ENCODE results near the gene MARK4.
A peak's percentile ranks its signal among the peaks of the same experiment; 100 is the strongest.
"Not testable (repeated sequence)": the region's sequence is repeated elsewhere in the genome, so short reads cannot be mapped to it uniquely, and the experiment has no call there.

MARK4 gene

DNA sequence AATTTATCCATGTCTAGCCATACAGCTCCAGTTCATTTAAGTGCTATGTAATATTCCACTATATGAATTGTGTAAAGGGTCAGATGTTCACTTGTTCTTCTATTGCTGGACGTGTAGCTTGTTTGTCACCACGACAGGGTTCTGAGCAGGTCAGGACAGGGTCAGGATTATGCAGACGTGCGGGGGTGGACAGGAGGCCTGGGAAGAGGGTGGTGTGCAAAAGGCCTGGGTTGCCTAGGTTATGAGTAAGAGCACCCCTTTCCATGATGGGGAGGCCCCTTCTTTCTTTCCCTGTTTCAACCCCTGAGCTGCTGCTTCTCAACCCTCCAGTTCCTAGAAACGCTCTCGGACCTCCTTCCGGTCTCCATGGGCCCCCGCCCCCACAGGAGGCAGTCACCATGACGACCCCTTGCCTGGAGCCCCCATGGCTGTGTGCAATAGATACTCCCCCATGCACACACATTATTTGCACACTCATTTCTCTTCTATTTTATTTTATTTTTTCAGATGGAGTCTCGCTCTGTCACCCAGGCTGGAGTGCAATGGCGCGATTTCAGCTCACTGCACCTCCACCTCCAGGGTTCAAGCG, 7.8 kb upstream of the MARK4 start:
- H3K4me3 ChIP-seq (ENCODE audit: low read depth, low read length): no peak overlapping the region

DNA sequence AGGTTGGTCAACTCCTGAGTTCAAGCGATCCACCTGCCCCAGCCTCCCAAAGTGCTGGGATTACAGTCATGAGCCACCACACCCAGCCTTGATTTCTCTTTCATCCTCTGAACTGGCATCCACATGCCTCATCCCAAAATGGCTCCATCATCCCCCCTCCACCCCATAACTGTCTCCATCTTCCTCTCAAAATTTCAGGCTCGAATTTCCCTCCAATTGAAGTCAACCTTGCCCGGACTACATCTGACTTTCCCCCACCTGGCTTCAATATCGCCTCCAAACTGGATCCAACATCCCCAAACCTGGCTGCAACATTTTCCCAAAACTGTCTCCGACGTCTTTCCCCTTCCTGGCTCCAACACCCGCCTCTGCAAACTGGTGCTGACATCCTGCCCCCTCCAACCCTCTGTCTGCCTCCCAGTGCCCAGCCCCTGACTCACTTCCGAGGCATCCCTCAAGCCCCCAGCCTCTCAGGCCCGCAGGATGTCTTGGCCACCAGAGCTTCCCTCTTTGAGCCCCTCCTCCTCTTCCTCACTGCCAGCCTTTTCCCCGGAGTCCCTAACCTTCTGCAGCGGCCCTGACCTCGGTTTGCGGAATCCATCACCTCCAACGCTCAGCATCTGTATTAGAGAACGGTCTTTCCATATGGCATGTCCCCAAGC, 6.8 kb upstream of the MARK4 start:
- no peak overlapping the region for H3K4me3 ChIP-seq (ENCODE audit: low read depth, low read length)

DNA sequence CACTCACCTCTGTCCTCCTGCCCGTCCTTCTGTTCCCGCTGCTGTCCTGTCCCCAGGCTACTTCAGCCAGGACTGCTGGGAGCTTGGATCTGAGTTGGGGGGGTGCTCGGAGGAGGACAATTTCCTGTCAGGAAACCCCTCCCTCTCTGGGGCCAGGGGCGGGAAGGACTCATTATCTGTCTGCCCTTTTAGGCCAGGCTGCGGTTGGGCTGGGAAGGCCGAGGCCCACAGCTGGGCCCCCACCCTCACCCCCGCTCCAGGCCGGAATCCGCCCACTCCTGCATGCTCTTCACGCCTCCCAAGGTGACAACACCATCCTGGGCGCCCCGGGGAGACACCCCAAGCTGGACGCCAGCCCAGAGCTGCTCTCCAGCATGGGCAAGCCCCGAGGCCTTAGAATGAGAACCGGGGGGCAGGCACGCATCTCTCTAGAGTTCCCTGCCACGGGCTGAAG, 5.7 kb upstream of the MARK4 start, which contains the start of gene EXOC3L2:
TSS of gene EXOC3L2 (minus strand) at position 74 of the 454 bp plus-strand sequence. CDS start 6,362 bp downstream, outside the sequence.
- no peak within 1 kb of the TSS for H3K4me3 ChIP-seq (ENCODE audit: low read depth, low read length)

DNA sequence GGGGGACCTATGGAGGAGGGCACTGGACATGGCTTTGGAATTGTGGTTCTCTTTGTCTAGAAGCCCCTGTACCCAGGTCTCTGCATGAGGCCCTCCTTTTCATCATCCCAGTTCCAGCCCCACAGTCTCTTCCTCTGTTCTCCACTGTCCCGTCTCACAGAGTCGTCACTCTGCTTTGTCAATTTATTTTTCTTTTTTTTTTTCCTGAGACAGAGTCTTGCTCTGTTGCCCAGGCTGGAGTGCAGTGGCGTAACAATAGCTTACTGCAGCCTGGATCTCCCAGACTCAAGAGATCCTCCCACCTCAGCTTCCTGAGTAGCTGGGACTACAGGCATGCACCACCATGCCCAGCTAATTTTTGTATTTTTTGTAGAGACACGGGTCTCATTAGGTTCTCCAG, 5.2 kb upstream of the MARK4 start:
- H3K4me3 ChIP-seq (ENCODE audit: low read depth, low read length): no peak overlapping the region

DNA sequence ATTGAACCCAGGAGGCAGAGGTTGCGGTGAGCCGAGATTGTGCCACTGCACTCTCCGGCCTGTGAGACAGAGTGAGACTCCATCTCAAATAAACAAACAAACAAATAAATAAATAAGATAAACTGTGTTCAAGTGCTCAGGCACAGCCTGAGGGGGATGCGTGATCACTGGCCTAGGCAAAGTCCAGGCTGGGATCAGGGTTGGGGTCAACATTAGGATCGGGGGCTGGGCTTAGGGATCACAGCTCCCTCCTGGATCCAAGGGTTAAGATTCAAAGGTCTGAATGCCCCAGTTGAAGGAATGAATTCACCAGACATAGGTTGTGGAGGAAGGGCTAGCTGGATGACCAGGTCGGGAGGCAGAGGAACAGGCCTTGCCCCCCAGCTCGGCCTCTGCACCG, 3.9 kb upstream of the MARK4 start:
- no peak overlapping the region for H3K4me3 ChIP-seq (ENCODE audit: low read depth, low read length)

DNA sequence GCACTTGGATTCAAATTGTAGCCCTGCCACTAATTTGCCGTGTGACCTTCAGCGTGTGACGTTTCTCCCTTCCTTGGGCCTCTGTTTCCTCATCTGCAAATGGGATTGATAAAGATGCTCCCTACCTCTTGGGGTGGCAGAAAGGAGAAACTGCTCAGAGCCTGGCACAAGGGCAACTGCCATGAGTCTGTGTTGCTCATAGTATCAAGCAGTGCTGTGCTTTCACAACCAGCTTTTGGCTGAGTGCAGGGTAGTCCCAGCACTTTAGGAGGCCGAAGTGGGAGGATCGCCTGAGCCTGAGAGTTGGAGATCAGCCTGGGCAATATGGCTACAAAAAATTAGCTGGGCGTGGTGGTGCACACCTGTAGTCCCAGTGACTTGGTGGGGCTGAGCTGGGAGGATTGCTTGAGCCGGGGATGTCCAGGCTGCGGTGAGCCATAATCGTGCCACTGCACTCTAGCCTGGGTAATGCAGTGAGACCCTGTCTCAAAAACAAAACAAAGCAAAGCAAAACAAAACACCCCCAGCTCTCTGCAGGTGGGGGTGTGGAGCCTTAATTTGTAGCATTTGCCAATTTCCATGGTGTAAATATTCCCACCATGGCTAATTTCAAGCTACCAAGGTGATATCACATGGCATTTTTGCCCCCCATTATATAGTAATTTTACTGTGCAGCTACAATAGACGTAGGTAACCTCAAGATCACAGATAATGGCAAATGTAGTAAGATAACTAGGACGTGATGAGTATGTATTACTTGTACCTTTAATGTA, 1.6 kb upstream of the MARK4 start:
- H3K4me3 ChIP-seq (ENCODE audit: low read depth, low read length): no peak overlapping the region

DNA sequence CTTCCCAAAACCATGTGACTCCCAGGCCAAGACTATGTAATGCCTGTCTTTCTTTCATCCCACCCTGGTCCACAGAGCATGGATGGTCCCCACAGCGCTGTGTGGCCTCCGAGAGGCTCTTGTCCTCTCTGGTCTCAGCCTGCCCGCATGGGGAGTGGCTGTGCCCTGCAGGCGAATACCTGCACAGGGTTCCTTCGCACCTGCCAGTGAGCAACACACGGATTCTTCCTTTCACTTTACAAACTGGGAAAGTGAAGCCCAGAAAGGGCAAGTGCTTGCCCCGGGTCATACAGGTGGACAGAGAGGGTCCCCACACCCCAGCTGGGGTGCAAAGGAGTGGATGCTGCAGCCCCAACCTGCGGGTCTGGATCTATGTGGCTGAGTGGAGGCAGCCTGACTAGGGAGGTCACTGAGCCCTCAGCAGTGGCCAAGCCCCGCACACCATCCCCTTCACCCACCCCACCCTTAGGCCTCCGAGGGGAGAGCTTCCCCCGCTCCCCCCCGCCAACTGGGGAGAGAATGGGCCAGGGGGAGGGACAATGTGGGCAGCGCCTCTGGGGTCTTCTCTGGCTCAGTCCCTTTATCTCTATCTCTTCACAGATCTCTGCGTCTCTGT, 747 bp upstream of the MARK4 start:
- H3K4me3 ChIP-seq (ENCODE audit: low read depth, low read length): peak overlapping the region; percentile 58

DNA sequence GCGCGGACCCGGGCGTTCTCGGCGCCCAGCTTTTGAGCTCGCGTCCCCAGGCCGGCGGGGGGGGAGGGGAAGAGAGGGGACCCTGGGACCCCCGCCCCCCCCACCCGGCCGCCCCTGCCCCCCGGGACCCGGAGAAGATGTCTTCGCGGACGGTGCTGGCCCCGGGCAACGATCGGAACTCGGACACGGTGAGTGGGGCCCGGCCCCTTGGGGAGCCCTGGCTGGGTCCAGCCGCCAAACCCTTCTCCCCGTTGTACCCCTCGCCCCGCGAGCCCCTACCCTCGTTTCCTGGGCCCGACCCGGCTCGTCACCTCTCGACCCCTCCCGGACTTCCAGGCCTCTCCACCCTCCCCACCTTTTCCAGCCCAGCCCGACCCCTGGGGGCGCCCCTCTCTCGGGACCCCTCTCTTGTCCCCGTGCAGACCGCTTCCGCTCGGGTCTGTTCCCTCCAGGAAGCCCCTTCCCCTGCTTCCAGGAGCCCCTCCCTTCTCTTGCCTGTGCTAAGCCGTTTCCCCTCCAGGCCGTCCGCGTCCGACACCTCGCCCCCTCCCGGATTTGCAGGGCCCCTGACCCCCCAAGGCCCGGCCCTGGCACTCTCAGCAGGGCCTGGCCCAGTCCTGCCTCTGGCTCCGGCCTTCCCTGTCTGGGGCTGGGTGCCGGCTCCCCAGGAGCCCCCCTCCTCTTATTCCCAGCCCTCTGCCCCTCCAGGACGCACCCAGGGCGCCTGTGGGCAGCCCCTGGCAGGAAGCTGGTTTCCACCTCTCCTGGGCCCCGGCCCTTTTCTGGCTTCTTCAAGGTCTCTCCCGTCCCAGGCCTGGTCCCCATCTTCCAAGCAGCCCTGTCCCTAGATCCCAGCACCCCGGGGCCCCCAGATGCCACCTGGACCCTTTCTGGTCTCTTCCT, 632 bp downstream of the MARK4 start:
- H3K4me3 ChIP-seq (ENCODE audit: low read depth, low read length): peak overlapping the region; percentile 67

DNA sequence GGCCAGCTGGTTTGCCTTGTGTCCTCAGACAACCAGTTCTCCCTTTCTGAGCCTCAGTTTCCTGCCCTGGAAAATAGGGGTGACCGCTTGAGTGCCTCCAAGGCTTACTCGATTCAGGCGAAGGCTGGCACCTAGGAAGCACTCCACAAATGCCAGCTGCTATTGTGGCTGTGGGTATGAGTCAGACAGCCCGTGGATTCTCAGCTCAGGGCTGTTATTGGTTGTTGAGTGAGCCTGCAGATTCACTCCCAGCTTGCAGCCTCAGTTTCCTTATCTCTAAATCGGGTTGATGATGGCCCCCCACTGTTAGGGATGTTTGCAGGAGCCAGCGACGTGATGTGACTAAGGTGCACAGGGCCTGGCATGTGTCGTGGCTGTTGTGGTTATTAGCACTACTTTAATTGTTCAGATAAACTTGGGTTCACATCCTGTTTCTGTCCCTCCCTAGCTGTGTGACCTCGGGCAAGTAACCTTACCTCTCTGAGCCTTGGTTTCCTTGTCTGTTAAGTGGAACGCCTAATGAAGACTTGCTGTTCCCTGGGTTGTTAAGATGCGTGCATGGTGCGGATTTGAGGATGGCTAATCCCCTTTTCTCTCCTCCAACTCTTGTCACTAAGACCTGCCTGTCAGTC, 2.4 kb downstream of the MARK4 start:
- H3K4me3 ChIP-seq (ENCODE audit: low read depth, low read length): no peak overlapping the region

DNA sequence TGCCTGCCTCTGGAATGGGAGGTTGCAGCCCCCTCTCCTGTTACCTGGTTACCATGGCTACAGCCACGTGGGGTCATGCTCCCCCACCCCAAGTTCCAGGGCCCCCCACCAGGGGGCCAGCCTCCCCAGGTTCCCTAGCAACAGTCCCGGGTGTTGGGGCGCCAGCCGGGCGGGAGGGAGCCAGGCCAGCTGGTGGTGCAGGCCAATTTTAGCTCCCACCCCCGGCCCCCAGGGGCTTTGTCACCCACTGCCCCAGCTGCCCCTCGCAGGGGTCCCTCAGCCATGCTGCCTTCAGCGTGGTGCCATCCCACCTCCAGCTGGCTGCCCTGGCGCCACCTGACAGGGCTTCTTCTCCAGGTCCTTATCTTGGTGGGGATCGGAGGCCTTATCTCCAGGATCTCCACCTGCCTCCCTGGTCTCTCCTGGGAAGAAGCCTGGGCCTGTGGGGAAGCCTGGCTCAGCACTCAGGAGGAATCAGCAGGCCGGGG, 3.0 kb downstream of the MARK4 start:
- no peak overlapping the region for H3K4me3 ChIP-seq (ENCODE audit: low read depth, low read length)

DNA sequence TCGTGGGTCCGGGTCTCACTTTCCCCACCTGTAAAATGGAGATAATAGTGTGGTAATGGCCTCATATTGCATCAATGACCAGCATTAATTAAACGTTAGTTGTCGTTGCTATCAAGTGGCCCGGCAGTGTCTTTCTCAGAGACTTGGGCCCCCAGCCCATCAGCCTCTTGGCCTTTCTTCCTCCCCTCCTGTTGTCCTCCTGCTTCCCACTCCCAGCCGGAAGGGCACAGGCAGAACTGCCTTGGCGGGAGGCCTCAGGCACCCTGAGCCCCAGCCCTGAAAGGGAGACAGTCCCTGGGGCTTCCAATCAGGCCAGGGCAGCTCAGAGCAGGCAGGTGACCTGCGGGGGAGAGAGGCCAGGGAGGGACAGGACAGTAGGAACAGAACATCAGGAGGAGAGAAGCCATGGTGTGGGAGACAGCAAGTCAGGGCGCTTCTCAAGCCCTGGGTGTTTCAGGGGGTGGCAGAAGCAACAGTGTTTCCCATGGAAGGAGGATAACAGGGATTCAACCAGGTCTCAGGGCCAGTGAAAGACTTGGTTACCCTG, 4.6 kb downstream of the MARK4 start:
- H3K4me3 ChIP-seq (ENCODE audit: low read depth, low read length): no peak overlapping the region

DNA sequence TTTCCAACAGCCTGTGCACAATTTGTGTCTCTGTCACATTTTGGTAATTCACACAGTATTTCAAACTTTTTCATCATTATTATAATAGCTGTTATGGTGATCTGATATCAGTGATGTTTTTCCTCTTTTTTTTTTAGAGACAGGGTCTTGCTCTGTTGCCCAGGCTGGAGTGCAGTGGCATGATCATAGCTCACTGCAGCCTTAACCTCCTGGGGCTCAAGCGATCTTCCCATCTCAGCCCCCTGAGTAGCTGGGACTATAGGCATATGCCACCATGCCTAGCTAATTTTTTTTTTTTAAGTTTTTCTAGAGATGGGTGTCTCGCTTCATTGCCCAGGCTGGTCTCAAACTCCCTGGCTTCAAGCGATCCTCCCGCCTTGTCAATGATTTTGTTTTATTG, 5.8 kb downstream of the MARK4 start:
- no peak overlapping the region for H3K4me3 ChIP-seq (ENCODE audit: low read depth, low read length)

DNA sequence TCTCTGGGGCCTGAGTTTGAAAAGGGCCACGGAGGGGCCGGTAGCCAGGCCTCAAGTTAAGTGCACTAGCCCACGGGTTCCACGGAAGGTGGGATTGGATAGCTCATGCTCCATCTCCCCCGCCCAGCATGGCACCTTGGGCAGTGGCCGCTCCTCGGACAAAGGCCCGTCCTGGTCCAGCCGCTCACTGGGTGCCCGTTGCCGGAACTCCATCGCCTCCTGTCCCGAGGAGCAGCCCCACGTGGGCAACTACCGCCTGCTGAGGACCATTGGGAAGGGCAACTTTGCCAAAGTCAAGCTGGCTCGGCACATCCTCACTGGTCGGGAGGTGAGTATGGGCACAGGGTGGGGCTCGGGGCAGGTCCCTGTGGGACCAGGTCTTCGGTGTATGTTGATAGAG, 7.8 kb downstream of the MARK4 start:
- no peak overlapping the region for H3K4me3 ChIP-seq (ENCODE audit: low read depth, low read length)

DNA sequence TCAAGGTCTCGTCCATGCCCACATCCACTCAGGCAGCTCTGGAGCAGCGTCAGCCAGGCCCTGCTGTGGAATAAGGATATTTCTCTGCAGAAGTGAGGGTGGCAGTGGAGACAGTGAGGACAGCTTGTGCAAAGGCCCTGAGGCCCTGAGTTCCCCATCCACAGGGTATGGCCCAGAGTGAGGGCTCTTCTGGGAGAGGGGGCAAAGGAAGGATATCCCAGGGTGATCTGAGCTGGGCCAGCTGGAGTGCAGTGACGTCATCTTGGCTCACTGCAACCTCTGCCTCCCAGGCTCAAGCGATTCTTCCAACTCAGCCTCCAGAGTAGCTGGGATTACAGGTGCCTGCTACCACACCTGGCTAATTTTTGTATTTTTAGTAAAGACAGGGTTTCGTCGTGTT, 11.5 kb downstream of the MARK4 start:
- no peak overlapping the region for H3K4me3 ChIP-seq (ENCODE audit: low read depth, low read length)

DNA sequence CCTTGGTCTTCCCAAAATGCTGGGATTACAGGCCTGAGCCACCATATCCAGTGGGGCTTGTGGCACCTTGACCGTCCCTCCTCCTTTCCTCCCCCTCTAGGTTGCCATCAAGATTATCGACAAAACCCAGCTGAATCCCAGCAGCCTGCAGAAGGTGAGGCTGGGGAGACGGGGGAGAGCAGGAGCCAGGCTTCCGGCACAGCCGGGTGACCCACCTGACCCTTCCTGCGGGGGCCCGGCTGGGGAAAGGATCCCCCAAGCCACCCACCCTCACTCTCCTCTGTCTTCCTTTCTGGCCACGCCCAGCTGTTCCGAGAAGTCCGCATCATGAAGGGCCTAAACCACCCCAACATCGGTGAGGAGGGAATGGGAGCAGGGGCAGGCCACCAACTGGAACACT, 11.9 kb downstream of the MARK4 start:
- H3K4me3 ChIP-seq (ENCODE audit: low read depth, low read length): no peak overlapping the region

DNA sequence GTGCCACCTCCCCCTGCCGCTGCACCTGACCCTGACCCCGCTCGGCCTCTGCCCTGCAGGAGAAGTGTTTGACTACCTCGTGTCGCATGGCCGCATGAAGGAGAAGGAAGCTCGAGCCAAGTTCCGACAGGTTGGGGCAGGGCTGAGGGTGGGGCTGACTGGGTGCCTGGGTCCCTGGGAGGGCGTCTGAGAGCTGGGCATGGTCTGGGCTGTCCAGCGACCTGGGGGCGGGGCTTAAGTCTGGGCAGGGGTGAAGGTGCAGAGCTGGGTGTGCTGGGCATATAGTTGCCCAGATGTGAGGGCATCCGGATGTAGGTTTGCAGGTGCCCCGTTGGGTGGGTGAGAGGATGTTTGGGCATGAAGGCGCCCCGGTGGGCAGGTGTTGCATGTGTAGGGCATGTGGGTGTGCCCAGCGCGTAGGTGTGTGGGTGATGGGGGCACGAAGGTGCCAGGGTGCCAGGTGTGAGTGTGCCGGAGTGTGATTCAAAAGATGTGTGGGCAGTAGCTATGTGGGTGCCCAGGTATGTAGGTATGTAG, 13.8 kb downstream of the MARK4 start:
- no peak overlapping the region for H3K4me3 ChIP-seq (ENCODE audit: low read depth, low read length)

DNA sequence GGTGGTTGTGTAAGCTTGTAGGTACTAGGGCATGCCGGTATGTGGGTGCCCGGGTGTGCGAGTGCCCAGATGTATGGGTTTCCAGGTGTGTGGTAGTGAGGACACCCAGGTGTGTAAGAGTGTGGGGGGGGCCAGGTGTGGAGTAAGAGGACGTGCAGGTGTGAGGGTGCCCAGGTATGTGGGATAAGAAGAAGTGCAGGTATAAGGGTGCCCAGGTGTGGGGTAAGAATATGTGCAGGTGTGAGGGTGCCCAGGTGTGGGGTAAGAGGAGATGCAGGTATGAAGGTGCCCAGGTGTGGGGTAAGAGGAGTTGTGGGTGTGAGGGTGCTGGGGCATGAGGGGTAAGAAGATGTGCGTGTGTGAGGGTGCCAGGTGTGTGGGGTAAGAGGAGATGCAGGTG, 14.3 kb downstream of the MARK4 start:
- H3K4me3 ChIP-seq (ENCODE audit: low read depth, low read length): no peak overlapping the region

DNA sequence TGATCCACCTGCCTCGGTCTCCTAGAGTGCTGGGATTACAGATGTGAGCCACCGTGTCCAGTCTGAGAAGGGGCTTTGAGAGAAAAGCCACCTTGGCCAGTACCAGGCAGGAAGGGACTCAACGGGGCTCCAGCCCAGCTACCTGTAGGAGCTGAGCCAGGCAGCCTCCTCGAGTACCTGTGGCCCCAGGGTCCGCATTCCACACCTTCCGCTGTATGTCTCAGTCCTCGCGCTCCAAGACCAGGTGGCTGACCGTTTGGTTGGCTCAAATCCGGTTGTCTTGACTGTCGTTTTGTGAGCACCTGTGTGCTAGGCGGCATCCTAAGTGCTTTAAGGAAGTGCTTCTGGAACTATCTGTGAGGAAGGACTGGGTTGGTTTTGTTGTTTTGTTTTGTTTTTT, 16.2 kb downstream of the MARK4 start:
- no peak overlapping the region for H3K4me3 ChIP-seq (ENCODE audit: low read depth, low read length)

DNA sequence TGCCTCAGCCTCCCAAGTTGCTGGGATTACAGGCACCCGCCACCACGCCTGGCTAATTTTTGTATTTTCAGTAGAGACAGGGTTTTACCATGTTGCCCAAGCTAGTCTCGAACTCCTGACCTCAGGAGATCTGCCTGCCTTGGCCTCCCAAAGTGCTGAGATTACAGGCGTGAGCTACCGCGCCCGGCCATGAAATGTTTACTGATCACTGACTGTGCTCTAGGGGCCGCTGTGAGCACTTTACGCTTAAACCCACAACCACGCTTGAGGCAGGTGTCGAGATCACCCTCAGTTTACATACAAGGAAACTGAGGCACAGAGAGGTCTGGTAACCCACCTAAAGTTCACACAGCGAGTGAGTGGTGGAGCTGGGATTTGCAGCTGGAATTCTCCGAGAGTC, 18.9 kb downstream of the MARK4 start:
- not testable (repeated sequence) for H3K4me3 ChIP-seq (ENCODE audit: low read depth, low read length)

Measured in iPS-11a (cell line).